Liver (tissue), 9 donors: ENCODE data around the gene MAPK1IP1L. TPM values are rescaled to one million over a fixed set of nuclear protein-coding genes. Genes with fewer than 3 reads are reported as not detected.

Source experiments
- DNase-seq: peaks from one replicate; pipeline ENCODE4 v3.0.0-alpha.2; 2017; ENCODE audit warnings: low spot score
- H3K27ac ChIP-seq, 2 donors: one replicate each; pipeline ENCODE4 v1.7.0; 2013; ENCODE audit warnings: inconsistent platforms in 2 of 2, low read length in 2 of 2, control low read depth in 1 of 2, low read depth in 1 of 2, mild to moderate bottlenecking in 1 of 2
- H3K27me3 ChIP-seq, 4 donors: one replicate each; pipeline versions ENCODE4 v1.6.1 to v1.7.0; 2013; ENCODE audit warnings: low read length in 3 of 4, inconsistent platforms in 1 of 4, mild to moderate bottlenecking in 1 of 4, moderate library complexity in 1 of 4; ENCODE audit not compliant: control insufficient read depth in 4 of 4, insufficient read depth in 4 of 4
- H3K36me3 ChIP-seq, 4 donors: one replicate each; pipeline versions ENCODE4 v1.6.1 to v1.7.0; 2013; ENCODE audit warnings: low read length in 3 of 4, mild to moderate bottlenecking in 3 of 4, low read depth in 1 of 4, moderate library complexity in 1 of 4; ENCODE audit not compliant: control insufficient read depth in 4 of 4, insufficient read depth in 3 of 4
- H3K4me1 ChIP-seq, 4 donors: one replicate each; pipeline versions ENCODE4 v1.6.1 to v1.7.0; 2013; ENCODE audit warnings: low read length in 3 of 4, mild to moderate bottlenecking in 3 of 4, moderate library complexity in 1 of 4; ENCODE audit not compliant: control insufficient read depth in 4 of 4, insufficient read depth in 4 of 4
- H3K4me3 ChIP-seq, 3 donors: one replicate each; pipeline versions ENCODE4 v1.6.1 to v1.7.0; 2013; ENCODE audit warnings: low read length in 3 of 3, control low read depth in 1 of 3, low read depth in 1 of 3, mild to moderate bottlenecking in 1 of 3
- H3K9ac ChIP-seq, 2 donors: one replicate each; pipeline ENCODE4 v1.7.0; 2013; ENCODE audit warnings: low read length in 2 of 2, mild to moderate bottlenecking in 2 of 2, moderate library complexity in 2 of 2, control low read depth in 1 of 2, low read depth in 1 of 2
- H3K9me3 ChIP-seq, 4 donors: one replicate each; pipeline versions ENCODE4 v1.6.1 to v1.7.0; 2013; ENCODE audit warnings: low read length in 3 of 4; ENCODE audit not compliant: control insufficient read depth in 4 of 4
- CTCF ChIP-seq: fragments of 150-350 bp; IDR thresholded peaks from 2 replicates; pipeline ENCODE4 v1.5.1; 2017; ENCODE audit warnings: improper control_type of control experiment, low read depth, low read length; ENCODE audit not compliant: missing input control
- EGR1 ChIP-seq, 2 donors: IDR thresholded peaks; 2 replicates each; pipeline ENCODE4 v1.6.1; 2016 to 2018; ENCODE audit warnings: antibody characterized with exemption in 2 of 2, low read depth in 2 of 2
- FOXA1 ChIP-seq: IDR thresholded peaks from 2 replicates; pipeline ENCODE4 v1.6.1; 2016; ENCODE audit warnings: antibody characterized with exemption
- FOXA2 ChIP-seq: IDR thresholded peaks from 2 replicates; pipeline ENCODE4 v1.6.1; 2016; ENCODE audit warnings: antibody characterized with exemption
- GABPA ChIP-seq, 2 donors: IDR thresholded peaks in 1 of 2; conservative IDR thresholded peaks in 1 of 2; 2 replicates each; pipeline ENCODE4 v1.6.1; 2016; ENCODE audit warnings: antibody characterized with exemption in 2 of 2, mild to moderate bottlenecking in 1 of 2, moderate library complexity in 1 of 2
- HNF4A ChIP-seq, 2 donors: conservative IDR thresholded peaks; 2 replicates each; pipeline ENCODE4 v1.6.1; 2016; ENCODE audit warnings: antibody characterized with exemption in 2 of 2, mild to moderate bottlenecking in 2 of 2
- HNF4G ChIP-seq: IDR thresholded peaks from 2 replicates; pipeline ENCODE4 v1.6.1; 2016; ENCODE audit warnings: antibody characterized with exemption
- JUND ChIP-seq, 2 donors: IDR thresholded peaks; 2 replicates each; pipeline ENCODE4 v1.6.1; 2016; ENCODE audit warnings: antibody characterized with exemption in 2 of 2
- NR2F2 ChIP-seq: IDR thresholded peaks from 2 replicates; pipeline ENCODE4 v1.6.1; 2016; ENCODE audit warnings: antibody characterized with exemption
- RAD21 ChIP-seq, 2 donors: IDR thresholded peaks; 2 replicates each; pipeline ENCODE4 v1.6.1; 2016; ENCODE audit warnings: antibody characterized with exemption in 2 of 2, mild to moderate bottlenecking in 2 of 2
- TAF1 ChIP-seq: conservative IDR thresholded peaks from 2 replicates; pipeline ENCODE4 v1.6.1; 2016; ENCODE audit warnings: antibody characterized with exemption, mild to moderate bottlenecking
- YY1 ChIP-seq: IDR thresholded peaks from 2 replicates; pipeline ENCODE4 v1.6.1; 2016; ENCODE audit warnings: antibody characterized with exemption, mild to moderate bottlenecking
- ZBTB33 ChIP-seq: IDR thresholded peaks from 2 replicates; pipeline ENCODE4 v1.6.1; 2016; ENCODE audit warnings: antibody characterized with exemption
- WGBS: extraction: QIAGEN DNeasy Blood & Tissue Kit; methylation state at CpG from one replicate; pipeline ENCODE4 v1.1.7; 2013; 5-methylcytosine and 5-hydroxymethylcytosine counted together
- polyA plus RNA-seq, 2 donors: library from polyadenylated mRNA; stranded (reverse) in 1 of 2; unstranded in 1 of 2; fragments of 200-250 nt in 1 of 2; fragments of >200 nt in 1 of 2; fragmentation: Nextera tagmentation in 1 of 2; extraction: Ambion mirVana in 1 of 2; gene quantifications; one replicate each; pipeline versions ENCODE4 v1.2.1 to v1.2.3, GENCODE V29; 2013 to 2015
- total RNA-seq, 2 donors: library from RNA; depleted of rRNA; stranded (reverse); fragments of >200 nt; gene quantifications; one replicate each; pipeline ENCODE4 v1.2.3, GENCODE V29; 2014
- TF ChIP-seq, protein P1 (sequence below): IDR thresholded peaks from 2 replicates; pipeline ENCODE4 v1.6.1; 2016; ENCODE audit warnings: antibody characterized with exemption
- TF ChIP-seq, protein P2 (sequence below): IDR thresholded peaks from 2 replicates; pipeline ENCODE4 v1.6.1; 2016; ENCODE audit warnings: antibody characterized with exemption, mild to moderate bottlenecking
- donor health status: healthy.
- donor health status: healthy.
- donor health status: healthy.
- donor health status: healthy.
- donor health status: healthy.

The MAPK1IP1L gene
- total and polyA plus RNA-seq, 4 donors, result 11.8 to 25.2 (median 17.7) TPM

DNA sequence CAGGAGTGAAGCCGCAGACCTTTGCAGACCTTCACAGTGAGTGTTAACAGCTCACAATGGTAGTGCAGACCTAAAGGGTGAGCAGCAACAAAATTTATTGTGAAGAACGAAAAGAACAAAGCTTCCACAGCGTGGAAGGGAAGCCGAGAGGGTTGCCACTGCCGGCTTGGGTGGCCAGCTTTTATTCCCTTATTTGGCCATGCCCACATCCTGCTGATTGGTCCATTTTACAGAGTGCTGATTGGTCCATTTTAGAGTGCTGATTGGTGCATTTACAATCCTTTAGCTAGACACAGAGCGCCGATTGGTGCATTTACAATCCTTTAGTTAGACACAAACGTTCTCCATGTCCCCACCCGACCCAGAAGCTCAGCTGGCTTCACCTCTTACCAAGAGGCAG lies 35.5 kb downstream of the MAPK1IP1L start (continued):
- TF ChIP-seq CTCF, result no peak
- no peak for TF ChIP-seq JUND (IDR thresholded peaks at IDR 0.05)
- TF ChIP-seq, protein P1, sequence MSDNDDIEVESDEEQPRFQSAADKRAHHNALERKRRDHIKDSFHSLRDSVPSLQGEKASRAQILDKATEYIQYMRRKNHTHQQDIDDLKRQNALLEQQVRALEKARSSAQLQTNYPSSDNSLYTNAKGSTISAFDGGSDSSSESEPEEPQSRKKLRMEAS, result no peak
- no peak for TF ChIP-seq FOXA1
- TF ChIP-seq HNF4A (conservative IDR thresholded peaks at IDR 0.05), result no peak
- TF ChIP-seq FOXA2, result no peak
- TF ChIP-seq RAD21 (IDR thresholded peaks at IDR 0.05), result no peak
- TF ChIP-seq HNF4G, result no peak
- no peak for TF ChIP-seq EGR1 (IDR thresholded peaks at IDR 0.05; ENCODE audit: low read depth in 2 of 2)
- no peak for TF ChIP-seq NR2F2

DNA sequence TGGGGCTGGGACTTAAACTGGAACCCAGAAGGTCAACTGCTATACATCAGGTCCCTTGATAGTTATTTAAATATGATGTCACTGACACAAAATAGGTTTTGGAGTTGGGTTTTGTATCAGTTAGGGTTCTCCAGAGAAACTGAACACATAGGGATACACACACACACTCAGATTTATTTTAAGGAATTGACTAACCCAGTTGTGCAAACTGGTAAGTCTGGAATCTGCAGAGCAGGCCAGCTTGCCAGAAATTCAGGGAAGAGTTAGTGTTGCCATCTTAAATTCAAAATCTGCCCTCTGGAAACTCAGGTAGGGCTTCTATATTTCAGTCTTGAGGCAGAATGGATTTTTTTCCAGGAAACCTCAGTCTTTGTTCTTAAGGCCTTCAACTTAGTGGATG lies 36.9 kb downstream of the MAPK1IP1L start:
- Histone ChIP-seq H3K27ac (no peak overlapping the region), H3K36me3 (no peaks in the 10 kb centered on the region), H3K9ac (no peak overlapping the region), H3K4me1 (no peaks in the 10 kb centered on the region), H3K9me3 (no peaks in the 10 kb centered on the region), H3K27me3 (peaks cover 0 to 2% (median 0%) of the 10 kb centered on the region in 4 donors), H3K4me3 (no peak overlapping the region)
- DNase-seq, result no peak
- TF ChIP-seq FOXA1 (no peak), RAD21 (IDR thresholded peaks at IDR 0.05) (no peak), GABPA (IDR thresholded peaks at IDR 0.05 in 1 of 2, conservative IDR thresholded peaks at IDR 0.05 in 1 of 2) (no peak), EGR1 (IDR thresholded peaks at IDR 0.05; ENCODE audit: low read depth in 2 of 2) (no peak), FOXA2 (no peak), TAF1 (no peak), YY1 (no peak), JUND (IDR thresholded peaks at IDR 0.05) (no peak), HNF4A (conservative IDR thresholded peaks at IDR 0.05) (no peak), ZBTB33 (no peak)
- TF ChIP-seq, protein P1, result no peak

DNA sequence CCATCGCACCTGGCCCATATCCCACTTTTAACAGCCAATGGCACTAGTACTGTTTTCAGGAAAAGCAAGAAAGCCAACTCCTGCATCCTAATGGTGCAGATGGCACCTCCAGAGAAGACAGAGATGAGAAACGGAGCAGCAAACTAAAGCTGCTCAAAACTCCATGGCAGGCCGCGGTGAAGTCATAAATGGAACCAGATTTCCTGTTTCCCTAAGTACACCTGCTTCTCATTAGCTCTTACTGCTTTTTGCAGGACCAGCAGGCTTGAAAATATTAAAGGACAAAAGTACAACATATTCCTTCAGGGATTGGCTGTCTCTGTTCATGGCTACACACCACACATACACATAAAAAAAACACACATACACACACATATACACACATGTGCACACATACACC lies 40.9 kb downstream of the MAPK1IP1L start:
- Histone ChIP-seq H3K9ac (no peak overlapping the region), H3K36me3 (no peaks in the 10 kb centered on the region)
- no peak for DNase-seq

More for the DNA sequence above, 40.9 kb downstream of the MAPK1IP1L start:
- Histone ChIP-seq H3K9me3 (no peaks in the 10 kb centered on the region), H3K4me3 (no peak overlapping the region), H3K4me1 (no peaks in the 10 kb centered on the region), H3K27ac (no peak overlapping the region), H3K27me3 (peaks cover 0 to 2% (median 0%) of the 10 kb centered on the region in 4 donors)
- 84% methylated on average over 4 of the region's 4 CpGs for WGBS
- TF ChIP-seq CTCF (no peak), ZBTB33 (no peak), HNF4A (conservative IDR thresholded peaks at IDR 0.05) (no peak), RAD21 (IDR thresholded peaks at IDR 0.05) (no peak), NR2F2 (no peak), TAF1 (no peak)
- TF ChIP-seq, protein P2, sequence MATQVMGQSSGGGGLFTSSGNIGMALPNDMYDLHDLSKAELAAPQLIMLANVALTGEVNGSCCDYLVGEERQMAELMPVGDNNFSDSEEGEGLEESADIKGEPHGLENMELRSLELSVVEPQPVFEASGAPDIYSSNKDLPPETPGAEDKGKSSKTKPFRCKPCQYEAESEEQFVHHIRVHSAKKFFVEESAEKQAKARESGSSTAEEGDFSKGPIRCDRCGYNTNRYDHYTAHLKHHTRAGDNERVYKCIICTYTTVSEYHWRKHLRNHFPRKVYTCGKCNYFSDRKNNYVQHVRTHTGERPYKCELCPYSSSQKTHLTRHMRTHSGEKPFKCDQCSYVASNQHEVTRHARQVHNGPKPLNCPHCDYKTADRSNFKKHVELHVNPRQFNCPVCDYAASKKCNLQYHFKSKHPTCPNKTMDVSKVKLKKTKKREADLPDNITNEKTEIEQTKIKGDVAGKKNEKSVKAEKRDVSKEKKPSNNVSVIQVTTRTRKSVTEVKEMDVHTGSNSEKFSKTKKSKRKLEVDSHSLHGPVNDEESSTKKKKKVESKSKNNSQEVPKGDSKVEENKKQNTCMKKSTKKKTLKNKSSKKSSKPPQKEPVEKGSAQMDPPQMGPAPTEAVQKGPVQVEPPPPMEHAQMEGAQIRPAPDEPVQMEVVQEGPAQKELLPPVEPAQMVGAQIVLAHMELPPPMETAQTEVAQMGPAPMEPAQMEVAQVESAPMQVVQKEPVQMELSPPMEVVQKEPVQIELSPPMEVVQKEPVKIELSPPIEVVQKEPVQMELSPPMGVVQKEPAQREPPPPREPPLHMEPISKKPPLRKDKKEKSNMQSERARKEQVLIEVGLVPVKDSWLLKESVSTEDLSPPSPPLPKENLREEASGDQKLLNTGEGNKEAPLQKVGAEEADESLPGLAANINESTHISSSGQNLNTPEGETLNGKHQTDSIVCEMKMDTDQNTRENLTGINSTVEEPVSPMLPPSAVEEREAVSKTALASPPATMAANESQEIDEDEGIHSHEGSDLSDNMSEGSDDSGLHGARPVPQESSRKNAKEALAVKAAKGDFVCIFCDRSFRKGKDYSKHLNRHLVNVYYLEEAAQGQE, result no peak
